ENCODE measurements around the gene ZBED3. TPM values are rescaled to one million over a fixed set of nuclear protein-coding genes. Genes with fewer than 3 reads are reported as not detected.

The ZBED3 gene
- total RNA-seq, 1 donor from 2014 or later: 6.0 TPM

DNA sequence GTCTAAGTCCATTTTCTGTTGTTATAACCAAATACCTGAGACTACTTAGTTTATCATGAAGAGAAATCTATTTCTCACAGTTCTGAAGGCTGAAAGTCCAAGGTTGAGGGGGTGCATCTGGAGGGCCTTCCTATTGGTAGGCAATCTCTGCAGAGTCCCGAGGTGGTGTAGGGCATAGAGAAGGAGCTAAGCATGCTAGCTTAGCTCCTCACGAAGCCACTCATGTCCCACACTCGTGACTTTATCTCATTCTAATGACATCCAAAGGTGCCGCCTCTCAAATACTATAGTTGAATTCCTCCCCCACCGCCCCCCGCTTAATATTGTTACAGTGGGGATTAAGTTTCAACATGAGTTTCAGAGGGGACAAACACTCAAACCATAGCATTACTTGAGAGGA is 36.0 kb upstream of the ZBED3 start:
- Mint-ChIP-seq H3K36me3 (ENCODE audit: low read depth, unreplicated experiment) (peaks cover 14% of the 10 kb centered on the region), H3K4me1 (ENCODE audit: low read depth, unreplicated experiment) (no peaks in the 10 kb centered on the region), H3K27ac (ENCODE audit: unreplicated experiment) (no peak overlapping the region), H3K27me3 (ENCODE audit: low read depth, unreplicated experiment) (peaks cover 3% of the 10 kb centered on the region), H3K9me3 (ENCODE audit: unreplicated experiment) (peaks cover 5% of the 10 kb centered on the region), H3K4me3 (ENCODE audit: unreplicated experiment) (no peak overlapping the region)
- DNase-seq (ENCODE audit: low read depth): no peak
- H3K4me1 ChIP-seq (ENCODE audit: insufficient read depth, low read length): no peaks in the 10 kb centered on the region
- no peaks in the 10 kb centered on the region for H3K9me3 ChIP-seq (ENCODE audit: insufficient read depth, low read depth, low read length)
- no peaks in the 10 kb centered on the region for H3K36me3 ChIP-seq (ENCODE audit: insufficient read depth, low read length)
- H3K9ac ChIP-seq (ENCODE audit: low read length): no peak overlapping the region
- H4K20me1 ChIP-seq (ENCODE audit: insufficient read depth, low read length): no peaks in the 10 kb centered on the region
- no peak for TF ChIP-seq EZH2 (IDR thresholded peaks at IDR 0.05; ENCODE audit: insufficient read depth, low read length)
- TF ChIP-seq, protein P1, sequence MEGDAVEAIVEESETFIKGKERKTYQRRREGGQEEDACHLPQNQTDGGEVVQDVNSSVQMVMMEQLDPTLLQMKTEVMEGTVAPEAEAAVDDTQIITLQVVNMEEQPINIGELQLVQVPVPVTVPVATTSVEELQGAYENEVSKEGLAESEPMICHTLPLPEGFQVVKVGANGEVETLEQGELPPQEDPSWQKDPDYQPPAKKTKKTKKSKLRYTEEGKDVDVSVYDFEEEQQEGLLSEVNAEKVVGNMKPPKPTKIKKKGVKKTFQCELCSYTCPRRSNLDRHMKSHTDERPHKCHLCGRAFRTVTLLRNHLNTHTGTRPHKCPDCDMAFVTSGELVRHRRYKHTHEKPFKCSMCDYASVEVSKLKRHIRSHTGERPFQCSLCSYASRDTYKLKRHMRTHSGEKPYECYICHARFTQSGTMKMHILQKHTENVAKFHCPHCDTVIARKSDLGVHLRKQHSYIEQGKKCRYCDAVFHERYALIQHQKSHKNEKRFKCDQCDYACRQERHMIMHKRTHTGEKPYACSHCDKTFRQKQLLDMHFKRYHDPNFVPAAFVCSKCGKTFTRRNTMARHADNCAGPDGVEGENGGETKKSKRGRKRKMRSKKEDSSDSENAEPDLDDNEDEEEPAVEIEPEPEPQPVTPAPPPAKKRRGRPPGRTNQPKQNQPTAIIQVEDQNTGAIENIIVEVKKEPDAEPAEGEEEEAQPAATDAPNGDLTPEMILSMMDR (IDR thresholded peaks at IDR 0.05; ENCODE audit: insufficient read depth, low read depth, low read length): no peak
- no peaks in the 10 kb centered on the region for H3K79me2 ChIP-seq (ENCODE audit: insufficient read depth, low read length)
- H2AFZ ChIP-seq (ENCODE audit: low read depth, low read length): no peak overlapping the region
- H3K27me3 ChIP-seq (ENCODE audit: insufficient read depth, low read length): no peaks in the 10 kb centered on the region
- no peak overlapping the region for H3K27ac ChIP-seq (ENCODE audit: low read depth, low read length)
- no peak for FAIRE-seq
- H3K4me3 ChIP-seq (ENCODE audit: insufficient read depth, low read depth, low read length): no peak overlapping the region
- no peak overlapping the region for H3K4me2 ChIP-seq (ENCODE audit: low read length)

DNA sequence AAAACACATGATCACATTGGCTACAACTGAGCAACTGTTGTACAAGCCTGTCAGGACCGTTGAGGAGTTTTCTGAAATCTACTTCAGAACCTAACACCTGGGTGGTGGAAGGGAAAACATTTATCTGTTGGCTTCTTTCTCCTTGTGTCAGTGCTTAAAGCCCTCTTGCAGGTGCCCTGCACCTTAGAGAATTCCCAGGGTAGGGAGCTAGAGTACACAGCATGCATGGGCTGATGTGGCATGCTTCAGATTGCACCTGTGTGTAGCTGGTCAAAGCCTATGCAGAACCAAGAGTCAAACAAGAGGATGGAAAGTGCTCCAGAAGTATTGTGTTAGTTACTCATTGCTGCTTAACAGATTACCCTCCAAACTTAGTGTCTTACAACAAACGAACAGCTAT is 33.6 kb upstream of the ZBED3 start:
- Histone ChIP-seq H3K4me2 (ENCODE audit: low read length) (no peak overlapping the region), H3K4me3 (ENCODE audit: insufficient read depth, low read depth, low read length) (no peak overlapping the region), H3K79me2 (ENCODE audit: insufficient read depth, low read length) (no peaks in the 10 kb centered on the region), H3K9ac (ENCODE audit: low read length) (no peak overlapping the region), H3K27ac (ENCODE audit: low read depth, low read length) (no peak overlapping the region), H2AFZ (ENCODE audit: low read depth, low read length) (no peak overlapping the region), H3K9me3 (ENCODE audit: insufficient read depth, low read depth, low read length) (no peaks in the 10 kb centered on the region), H4K20me1 (ENCODE audit: insufficient read depth, low read length) (no peaks in the 10 kb centered on the region), H3K36me3 (ENCODE audit: insufficient read depth, low read length) (no peaks in the 10 kb centered on the region), H3K4me1 (ENCODE audit: insufficient read depth, low read length) (no peaks in the 10 kb centered on the region), H3K27me3 (ENCODE audit: insufficient read depth, low read length) (no peaks in the 10 kb centered on the region)
- H3K4me3 Mint-ChIP-seq (ENCODE audit: unreplicated experiment): no peak overlapping the region
- TF ChIP-seq EZH2 (IDR thresholded peaks at IDR 0.05; ENCODE audit: insufficient read depth, low read length): no peak
- TF ChIP-seq, protein P1 (IDR thresholded peaks at IDR 0.05; ENCODE audit: insufficient read depth, low read depth, low read length): no peak
- FAIRE-seq (no peak), DNase-seq (ENCODE audit: low read depth) (no peak)
- H3K27me3 Mint-ChIP-seq (ENCODE audit: low read depth, unreplicated experiment): no peaks in the 10 kb centered on the region
- H3K36me3 Mint-ChIP-seq (ENCODE audit: low read depth, unreplicated experiment): peaks cover 10% of the 10 kb centered on the region
- H3K4me1 Mint-ChIP-seq (ENCODE audit: low read depth, unreplicated experiment): no peaks in the 10 kb centered on the region
- peaks cover 5% of the 10 kb centered on the region for H3K9me3 Mint-ChIP-seq (ENCODE audit: unreplicated experiment)
- no peak overlapping the region for H3K27ac Mint-ChIP-seq (ENCODE audit: unreplicated experiment)

DNA sequence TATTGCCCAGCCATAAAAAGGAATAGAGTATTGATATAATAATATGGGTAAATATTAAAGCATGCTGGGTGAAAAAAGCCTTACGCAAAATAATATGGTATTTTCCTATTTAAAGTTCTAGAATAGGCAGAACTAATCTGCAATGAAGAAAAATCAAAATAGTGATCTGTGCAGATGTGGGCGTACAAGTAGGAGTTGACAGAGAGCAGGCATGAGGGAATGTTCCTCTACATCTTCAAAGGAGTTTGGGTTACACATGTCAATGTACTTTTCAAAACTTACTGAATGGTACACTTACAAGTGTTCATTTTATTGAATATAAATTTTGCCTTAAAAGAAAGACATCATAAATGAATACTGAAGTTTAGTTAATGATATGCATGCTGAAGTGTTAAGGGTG is 33.0 kb upstream of the ZBED3 start:
- FAIRE-seq: no peak
- H3K27me3 ChIP-seq (ENCODE audit: insufficient read depth, low read length): no peaks in the 10 kb centered on the region
- Mint-ChIP-seq H3K36me3 (ENCODE audit: low read depth, unreplicated experiment) (peaks cover 10% of the 10 kb centered on the region), H3K27ac (ENCODE audit: unreplicated experiment) (no peak overlapping the region), H3K4me1 (ENCODE audit: low read depth, unreplicated experiment) (no peaks in the 10 kb centered on the region), H3K4me3 (ENCODE audit: unreplicated experiment) (no peak overlapping the region), H3K9me3 (ENCODE audit: unreplicated experiment) (peaks cover 5% of the 10 kb centered on the region), H3K27me3 (ENCODE audit: low read depth, unreplicated experiment) (no peaks in the 10 kb centered on the region)
- no peak overlapping the region for H2AFZ ChIP-seq (ENCODE audit: low read depth, low read length)
- no peaks in the 10 kb centered on the region for H3K36me3 ChIP-seq (ENCODE audit: insufficient read depth, low read length)
- H3K4me2 ChIP-seq (ENCODE audit: low read length): no peak overlapping the region
- H3K27ac ChIP-seq (ENCODE audit: low read depth, low read length): no peak overlapping the region
- H3K79me2 ChIP-seq (ENCODE audit: insufficient read depth, low read length): no peaks in the 10 kb centered on the region
- H3K4me3 ChIP-seq (ENCODE audit: insufficient read depth, low read depth, low read length): no peak overlapping the region
- H3K4me1 ChIP-seq (ENCODE audit: insufficient read depth, low read length): no peaks in the 10 kb centered on the region
- no peaks in the 10 kb centered on the region for H3K9me3 ChIP-seq (ENCODE audit: insufficient read depth, low read depth, low read length)
- no peak for DNase-seq (ENCODE audit: low read depth)
- TF ChIP-seq, protein P1 (IDR thresholded peaks at IDR 0.05; ENCODE audit: insufficient read depth, low read depth, low read length): no peak
- no peak for TF ChIP-seq EZH2 (IDR thresholded peaks at IDR 0.05; ENCODE audit: insufficient read depth, low read length)
- no peaks in the 10 kb centered on the region for H4K20me1 ChIP-seq (ENCODE audit: insufficient read depth, low read length)
- H3K9ac ChIP-seq (ENCODE audit: low read length): no peak overlapping the region
